G401 (cell line): ENCODE data around the gene PLD4. TPM values are rescaled to one million over a fixed set of nuclear protein-coding genes. Genes with fewer than 3 reads are reported as not detected.
A peak's percentile ranks its signal among the peaks of the same experiment; 100 is the strongest.
"Not testable (repeated sequence)": the region's sequence is repeated elsewhere in the genome, so short reads cannot be mapped to it uniquely, and the experiment has no call there.

Experiments used
- DNase-seq: peaks from one replicate; pipeline ENCODE4 v3.0.0-alpha.2; 2015; ENCODE audit warnings: low spot score
- in situ Hi-C: cut with HindIII; loops from 2 replicates; pipeline ENCODE4 v1.10.0; 2016; ENCODE audit warnings: low sequenced_read_pairs, mixed read lengths
- total RNA-seq: library from RNA; depleted of rRNA; stranded (reverse); fragments of >200 nt; shearing (Covaris generic); gene quantifications from 2 replicates; pipeline ENCODE4 v1.2.3, GENCODE V29; 2014

PLD4 gene
- total RNA-seq, 1 experiment from 2014 or later, result not detected

GRCh38 chr14:104895786-104896661 is 28.7 kb upstream of the PLD4 start:
- no peak for DNase-seq
- in situ Hi-C loops, result no loop called here

GRCh38 chr14:104897330-104898194 is 27.1 kb upstream of the PLD4 start:
- in situ Hi-C loops, result no loop called here
- DNase-seq, result no peak

DNA sequence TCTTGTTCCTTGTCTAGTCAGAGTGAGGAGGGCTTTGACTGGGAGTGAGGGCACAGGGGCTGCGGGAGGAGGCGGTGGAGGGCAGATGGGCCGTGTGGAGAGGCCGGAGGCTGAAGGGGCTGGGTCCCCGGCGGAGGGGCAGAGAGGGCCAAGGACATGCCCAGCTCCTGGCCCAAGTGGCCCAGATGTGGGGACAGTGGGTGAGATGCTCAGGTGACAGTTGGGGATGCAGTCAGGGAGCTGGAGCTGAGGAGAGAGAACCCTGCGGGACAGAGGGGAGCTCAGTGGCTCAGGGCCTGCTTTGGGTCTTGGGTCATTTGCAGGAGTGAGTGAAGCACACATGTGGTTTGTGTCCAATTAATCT is 26.5 kb upstream of the PLD4 start:
- DNase-seq, result no peak
- in situ Hi-C loops, result no loop called here

DNA sequence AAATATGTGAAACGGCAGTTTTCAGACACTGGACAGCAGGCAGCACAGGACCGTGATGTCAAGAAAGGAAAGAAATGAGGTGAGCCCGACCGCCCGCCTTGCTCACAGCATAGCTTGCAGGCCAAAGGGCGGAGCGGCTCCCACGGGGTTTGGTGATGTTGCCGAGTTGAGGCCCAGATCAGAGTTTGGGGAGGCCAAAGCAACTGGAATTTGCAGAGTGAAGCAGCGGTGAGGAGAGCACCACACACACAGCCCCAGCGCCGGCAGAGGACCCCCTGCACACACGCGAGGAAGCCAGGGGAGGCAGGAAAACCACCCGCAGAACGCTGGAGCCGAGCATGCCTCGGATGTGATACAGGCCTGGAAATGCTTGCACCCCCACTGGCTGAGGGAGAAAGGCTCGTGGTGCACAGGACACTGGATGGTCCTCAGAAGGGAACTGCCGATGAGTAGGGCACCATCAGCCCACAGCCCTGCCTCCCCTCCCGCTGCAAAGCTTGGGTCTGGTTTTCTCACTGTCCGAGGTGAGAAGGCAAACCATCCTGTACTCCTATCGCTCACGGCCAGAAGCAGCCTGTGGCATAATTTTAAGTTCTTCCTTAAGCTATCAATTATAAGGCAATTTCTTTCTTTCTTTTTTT is 25.7 kb upstream of the PLD4 start:
- no peak for DNase-seq
- in situ Hi-C loops, result no loop called here

GRCh38 chr14:104899781-104900180 is 24.9 kb upstream of the PLD4 start:
- DNase-seq, result no peak
- in situ Hi-C loops, result no loop called here

- in situ Hi-C loops, result no loop called here
- DNase-seq, result no peak
Measured at GRCh38 chr14:104900639-104901512, 23.8 kb upstream of the PLD4 start.

- peak; percentile 77 for DNase-seq
- in situ Hi-C loops, result no loop called here
Measured at GRCh38 chr14:104903990-104904389, 20.7 kb upstream of the PLD4 start.

- in situ Hi-C loops, result not testable (repeated sequence)
- DNase-seq, result peak; percentile 54
Measured at GRCh38 chr14:104904650-104905578, 19.8 kb upstream of the PLD4 start.

GRCh38 chr14:104905579-104905933 is 19.1 kb upstream of the PLD4 start:
- in situ Hi-C loops, DNase-seq: not testable (repeated sequence)

DNA sequence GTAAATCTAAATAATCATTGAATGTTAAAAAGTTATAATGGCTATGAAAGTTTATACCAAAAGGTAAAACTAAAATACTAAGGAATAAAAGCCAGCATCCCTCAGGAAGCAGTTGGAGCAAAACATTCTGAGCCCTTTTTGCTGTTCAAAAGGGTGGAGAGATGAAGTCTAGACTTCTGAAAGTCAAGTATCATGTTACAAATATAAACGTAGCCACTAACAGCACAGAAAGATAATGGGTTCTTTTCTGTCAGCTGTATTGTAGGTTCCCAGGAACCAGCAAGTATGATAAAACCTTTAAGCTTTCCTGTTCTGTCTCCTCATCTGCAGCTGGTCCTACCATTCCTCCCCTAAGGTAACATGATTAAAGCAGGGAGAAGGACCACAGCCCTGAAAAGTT is 16.4 kb upstream of the PLD4 start:
- DNase-seq, result no peak
- in situ Hi-C loops, result no loop called here

DNA sequence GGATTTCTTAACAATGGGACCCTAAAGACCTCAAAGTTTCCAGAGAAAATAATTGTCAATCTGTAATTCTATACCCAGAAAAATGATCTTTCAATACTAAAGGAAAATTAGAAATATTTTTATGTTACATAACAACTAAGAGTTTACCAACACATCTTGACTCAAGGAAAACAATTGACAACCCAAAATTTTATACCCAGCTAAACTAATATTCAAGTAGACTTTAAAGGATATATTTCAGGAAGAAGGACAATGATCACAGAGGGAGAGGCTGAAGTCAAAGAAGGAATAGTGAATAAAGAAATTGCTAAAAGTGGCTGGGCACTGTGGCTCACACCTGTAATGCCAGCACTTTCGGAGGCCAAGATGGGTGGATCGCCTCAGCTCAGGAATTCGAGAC is 12.6 kb upstream of the PLD4 start:
- DNase-seq, result no peak
- in situ Hi-C loops, result no loop called here

GRCh38 chr14:104913435-104913834 is 11.2 kb upstream of the PLD4 start:
- no peak for DNase-seq
- in situ Hi-C loops, result no loop called here

DNA sequence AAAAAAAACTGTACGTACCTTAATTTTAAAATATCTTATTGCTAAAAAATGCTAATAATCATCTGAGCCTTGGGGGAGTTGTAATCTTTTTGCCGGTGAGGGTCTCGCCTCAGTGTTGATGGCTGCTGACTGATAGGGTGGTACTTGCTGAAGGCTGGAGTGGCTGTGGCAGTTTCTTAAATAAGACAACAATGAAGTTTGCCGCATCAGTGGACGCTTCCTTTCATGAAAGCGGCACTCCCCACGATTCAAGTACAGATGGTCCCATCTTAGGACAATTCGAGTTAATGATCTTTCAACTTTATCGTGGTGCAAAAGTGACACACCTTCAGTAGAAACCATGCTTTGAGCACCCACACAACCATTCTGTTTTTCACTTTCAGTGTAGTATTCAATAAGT is 7.6 kb upstream of the PLD4 start:
- DNase-seq, result no peak
- in situ Hi-C loops, result no loop called here

DNA sequence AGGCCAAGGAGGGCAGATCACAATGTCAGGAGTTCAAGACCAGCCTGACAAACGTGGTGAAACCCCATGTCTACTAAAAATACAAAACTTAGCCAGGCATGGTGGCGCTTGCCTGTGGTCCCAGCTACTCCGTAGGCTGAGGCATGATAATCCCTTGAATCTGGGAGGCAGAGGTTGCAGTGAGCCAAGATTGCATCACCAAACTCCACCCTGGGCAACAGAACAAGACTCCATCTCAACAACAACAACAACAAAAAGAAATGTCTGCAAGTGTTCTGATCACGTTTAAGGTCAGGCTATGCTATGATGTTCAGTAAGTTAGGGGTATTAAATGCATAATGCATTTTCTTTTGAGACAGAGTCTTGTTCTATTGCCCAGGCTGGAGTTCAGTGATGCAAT is 6.7 kb upstream of the PLD4 start:
- DNase-seq, result no peak
- in situ Hi-C loops, result no loop called here

- DNase-seq, in situ Hi-C loops: not testable (repeated sequence)
Measured at GRCh38 chr14:104919152-104919992, 5.3 kb upstream of the PLD4 start.

GRCh38 chr14:104919993-104920315 is 4.7 kb upstream of the PLD4 start:
- no peak for DNase-seq
- in situ Hi-C loops, result no loop called here

GRCh38 chr14:104923640-104924420 is 849 bp upstream of the PLD4 start:
- no peak for DNase-seq
- in situ Hi-C loops, result no loop called here
